ENCODE data around the gene CEPT1.

Gene CEPT1

GRCh38 chr1:111227851-111228747, 88.1 kb downstream of the CEPT1 start:
- DNase-seq (ENCODE audit: low spot score), result no peak

GRCh38 chr1:111228748-111229126, 88.7 kb downstream of the CEPT1 start:
- no peak for DNase-seq (ENCODE audit: low spot score)

GRCh38 chr1:111232134-111232533, 92.1 kb downstream of the CEPT1 start:
- no peak for DNase-seq (ENCODE audit: low spot score)

GRCh38 chr1:111234258-111234657, 94.2 kb downstream of the CEPT1 start:
- DNase-seq (ENCODE audit: low spot score), result no peak

Measured in activated CD4-positive, alpha-beta T cell treated with anti-CD3 and anti-CD28 coated beads, Interleukin-2, Interleukin-4, amounts not matched to agents 100 ng/mL and 50 ng/mL, durations not matched to agents 16 hours and 8 hours (primary cell).